Fibroblast of lung (primary cell): ENCODE results near the gene MSGN1.

Experiments
- EZH2 ChIP-seq: IDR thresholded peaks from 2 replicates; pipeline ENCODE4 v1.5.1; 2012; ENCODE audit warnings: low read length, control low read depth, mild to moderate bottlenecking; ENCODE audit errors: missing control alignments
- TF ChIP-seq, protein P1 (sequence below), 2 donors: IDR thresholded peaks in 1 of 2; conservative IDR thresholded peaks in 1 of 2; 1 replicate in 1 of 2; 2 replicates in 1 of 2; pipeline ENCODE4 v1.5.1; 2011 to 2012; ENCODE audit warnings: low read length in 2 of 2, control low read depth in 1 of 2, inconsistent platforms in 1 of 2, low read depth in 1 of 2, mild to moderate bottlenecking in 1 of 2

DNA sequence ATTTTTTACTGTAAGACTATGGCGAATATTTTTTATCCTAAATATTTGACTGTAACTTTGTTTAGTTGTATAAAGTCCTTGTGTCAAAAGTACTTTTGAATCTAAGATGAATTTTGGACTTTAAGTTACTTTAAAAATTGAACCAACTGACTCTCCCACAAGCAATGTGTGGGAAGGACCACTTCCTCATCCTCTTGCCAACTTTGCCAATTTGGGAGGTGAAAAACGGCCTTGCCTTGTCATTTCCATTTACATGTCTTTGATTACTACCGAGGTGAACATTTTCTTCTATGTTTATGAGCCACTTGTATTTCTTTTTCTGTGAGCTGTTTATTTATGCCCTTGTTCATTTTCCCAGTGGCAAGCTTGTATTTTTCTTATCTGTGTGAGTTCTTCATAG lies 12.8 kb upstream of the MSGN1 start:
- TF ChIP-seq, protein P1, sequence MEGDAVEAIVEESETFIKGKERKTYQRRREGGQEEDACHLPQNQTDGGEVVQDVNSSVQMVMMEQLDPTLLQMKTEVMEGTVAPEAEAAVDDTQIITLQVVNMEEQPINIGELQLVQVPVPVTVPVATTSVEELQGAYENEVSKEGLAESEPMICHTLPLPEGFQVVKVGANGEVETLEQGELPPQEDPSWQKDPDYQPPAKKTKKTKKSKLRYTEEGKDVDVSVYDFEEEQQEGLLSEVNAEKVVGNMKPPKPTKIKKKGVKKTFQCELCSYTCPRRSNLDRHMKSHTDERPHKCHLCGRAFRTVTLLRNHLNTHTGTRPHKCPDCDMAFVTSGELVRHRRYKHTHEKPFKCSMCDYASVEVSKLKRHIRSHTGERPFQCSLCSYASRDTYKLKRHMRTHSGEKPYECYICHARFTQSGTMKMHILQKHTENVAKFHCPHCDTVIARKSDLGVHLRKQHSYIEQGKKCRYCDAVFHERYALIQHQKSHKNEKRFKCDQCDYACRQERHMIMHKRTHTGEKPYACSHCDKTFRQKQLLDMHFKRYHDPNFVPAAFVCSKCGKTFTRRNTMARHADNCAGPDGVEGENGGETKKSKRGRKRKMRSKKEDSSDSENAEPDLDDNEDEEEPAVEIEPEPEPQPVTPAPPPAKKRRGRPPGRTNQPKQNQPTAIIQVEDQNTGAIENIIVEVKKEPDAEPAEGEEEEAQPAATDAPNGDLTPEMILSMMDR (conservative IDR thresholded peaks at IDR 0.05 in 1 of 2, IDR thresholded peaks at IDR 0.05 in 1 of 2; ENCODE audit: low read depth in 1 of 2, low read length in 2 of 2): no peak
- no peak for TF ChIP-seq EZH2
